SK-N-SH (cell line): ENCODE results near the gene ZCCHC14. TPM values are rescaled to one million over a fixed set of nuclear protein-coding genes. Genes with fewer than 3 reads are reported as not detected.

Source experiments
- CTCF ChIA-PET: fragments of 300-600, 350-600 bp; formaldehyde crosslinking; extraction: SDS; loops from one replicate; lab custom pipeline; 2021; lab: Yijun Ruan, JAX
- POLR2A ChIA-PET: fragments of 350-600 bp; sonication (Branson Sonifier 250); formaldehyde crosslinking; extraction: SDS; loops from one replicate; lab custom pipeline; 2020; ENCODE audit warnings: antibody characterized with exemption, inconsistent platforms; lab: Yijun Ruan, JAX
- DNase-seq: peaks from one replicate; pipeline ENCODE4 v3.0.0; 2012
- H2AFZ ChIP-seq: fragments of 200-600 bp; sonication (generic); 2 replicates; pipeline ENCODE4 v1.8.1; 2016; ENCODE audit warnings: antibody characterized with exemption, mild to moderate bottlenecking, low read depth
- H3F3A ChIP-seq: fragments of 200-600 bp; sonication (generic); replicated peaks from 2 replicates; pipeline ENCODE3; 2016; ENCODE audit warnings: antibody characterized with exemption, mild to moderate bottlenecking; ENCODE audit not compliant: insufficient read depth
- H3K27ac ChIP-seq, 2 experiments: fragments of 200-500 bp in 1 of 2; fragments of 200-600 bp in 1 of 2; sonication (Bioruptor generic) in 1 of 2; sonication (generic), shearing (Covaris generic) in 1 of 2; 2 replicates each; pipeline versions ENCODE4 v1.5.1 to v1.6.1; 2014 to 2016; ENCODE audit warnings: low read depth in 2 of 2, inconsistent platforms in 1 of 2, low read length in 1 of 2, mild to moderate bottlenecking in 1 of 2, mixed read lengths in 1 of 2
- H3K27me3 ChIP-seq: fragments of 200-600 bp; sonication (generic), shearing (Covaris generic); 2 replicates; pipeline ENCODE4 v1.6.1; 2016; ENCODE audit warnings: mixed run types; ENCODE audit not compliant: insufficient read depth
- H3K36me3 ChIP-seq, 2 experiments: fragments of 200-500 bp in 1 of 2; fragments of 200-600 bp in 1 of 2; sonication (Bioruptor generic) in 1 of 2; sonication (generic) in 1 of 2; replicated peaks in 1 of 2; 2 replicates each; pipeline versions ENCODE3 to v1.5.1; 2014 to 2016; ENCODE audit warnings: low read length in 1 of 2, mild to moderate bottlenecking in 1 of 2; ENCODE audit not compliant: insufficient read depth in 2 of 2, control insufficient read depth in 1 of 2
- H3K4me1 ChIP-seq, 2 experiments: fragments of 200-500 bp in 1 of 2; fragments of 200-600 bp in 1 of 2; sonication (Bioruptor generic) in 1 of 2; sonication (generic), shearing (Covaris generic) in 1 of 2; 2 replicates each; pipeline versions ENCODE4 v1.5.1 to v1.6.1; 2014 to 2016; ENCODE audit warnings: low read depth in 1 of 2, low read length in 1 of 2, mixed run types in 1 of 2; ENCODE audit not compliant: insufficient read depth in 2 of 2, control insufficient read depth in 1 of 2
- H3K4me2 ChIP-seq: fragments of 200-600 bp; sonication (generic), shearing (Covaris generic); 2 replicates; pipeline ENCODE4 v1.6.1; 2017; ENCODE audit warnings: mixed run types
- H3K4me3 ChIP-seq, 2 experiments: fragments of 200-500 bp in 1 of 2; fragments of 200-600 bp in 1 of 2; sonication (Bioruptor generic) in 1 of 2; sonication (generic), shearing (Covaris generic) in 1 of 2; 2 replicates each; pipeline versions ENCODE4 v1.5.1 to v1.8.1; 2014 to 2016; ENCODE audit warnings: low read depth in 2 of 2, inconsistent platforms in 1 of 2, low read length in 1 of 2, mild to moderate bottlenecking in 1 of 2, mixed read lengths in 1 of 2, moderate library complexity in 1 of 2
- H3K79me2 ChIP-seq: fragments of 200-600 bp; sonication (generic); 2 replicates; pipeline ENCODE4 v1.8.1; 2017; ENCODE audit warnings: mild to moderate bottlenecking; ENCODE audit not compliant: insufficient read depth
- H3K9ac ChIP-seq: fragments of 200-600 bp; sonication (generic); 2 replicates; pipeline ENCODE4 v1.6.1; 2017; ENCODE audit warnings: mixed run types
- H3K9me2 ChIP-seq: fragments of 200-600 bp; sonication (generic); 2 replicates; pipeline ENCODE4 v1.6.1; 2017; ENCODE audit warnings: mixed run types
- H3K9me3 ChIP-seq: fragments of 200-600 bp; sonication (generic); 2 replicates; pipeline ENCODE4 v1.6.1; 2017; ENCODE audit warnings: mixed run types, mild to moderate bottlenecking, moderate library complexity
- H4K20me1 ChIP-seq: fragments of 200-600 bp; sonication (generic); 2 replicates; pipeline ENCODE4 v1.6.1; 2017; ENCODE audit warnings: mild to moderate bottlenecking, mixed run types; ENCODE audit not compliant: insufficient read depth
- ELF1 ChIP-seq: IDR thresholded peaks from 2 replicates; pipeline ENCODE4 v1.4.0; 2012
- FOXM1 ChIP-seq: IDR thresholded peaks from 2 replicates; pipeline ENCODE4 v1.4.0; 2012; ENCODE audit warnings: low read depth, mild to moderate bottlenecking
- MEF2A ChIP-seq: IDR thresholded peaks from 2 replicates; pipeline ENCODE4 v1.4.0; 2012; ENCODE audit warnings: low read depth, borderline replicate concordance
- RAD21 ChIP-seq: IDR thresholded peaks from 2 replicates; pipeline ENCODE4 v1.6.1; 2012; ENCODE audit warnings: mild to moderate bottlenecking, low read length
- RCOR1 ChIP-seq: fragments of 150-350 bp; IDR thresholded peaks from 2 replicates; pipeline ENCODE4 v1.6.1; 2017; ENCODE audit warnings: antibody characterized with exemption, low read length
- RFX5 ChIP-seq: IDR thresholded peaks from 2 replicates; pipeline ENCODE4 v1.6.1; 2012; ENCODE audit warnings: mild to moderate bottlenecking, improper control_type of control experiment, low read length
- RXRA ChIP-seq: IDR thresholded peaks from 2 replicates; pipeline ENCODE4 v1.4.0; 2012; ENCODE audit warnings: low read depth, mild to moderate bottlenecking, borderline replicate concordance
- SMC3 ChIP-seq: IDR thresholded peaks from 2 replicates; pipeline ENCODE4 v1.6.1; 2012; ENCODE audit warnings: low read depth, low read length, improper control_type of control experiment
- USF1 ChIP-seq: IDR thresholded peaks from 2 replicates; pipeline ENCODE4 v1.4.0; 2012; ENCODE audit warnings: low read depth, borderline replicate concordance
- USF2 ChIP-seq: fragments of 150-350 bp; IDR thresholded peaks from 2 replicates; pipeline ENCODE4 v1.6.1; 2017; ENCODE audit warnings: antibody characterized with exemption, low read length, low read depth, borderline replicate concordance
- YY1 ChIP-seq: IDR thresholded peaks from 2 replicates; pipeline ENCODE4 v1.4.0; 2012; ENCODE audit warnings: low read depth, mild to moderate bottlenecking
- ZBTB33 ChIP-seq: IDR thresholded peaks from 2 replicates; pipeline ENCODE4 v1.4.0; 2012; ENCODE audit warnings: low read depth, borderline replicate concordance
- WGBS: methylation state at CpG from one replicate; pipeline ENCODE4 v1.1.6; 2017; ENCODE audit warnings: low lambda C conversion rate; 5-methylcytosine and 5-hydroxymethylcytosine counted together
- polyA plus RNA-seq, 3 experiments: library from polyadenylated mRNA; depleted of rRNA; stranded (reverse); fragments of >200 nt; gene quantifications; 2 replicates each; pipeline ENCODE4 v1.2.3, GENCODE V29; 2012
- TF ChIP-seq, protein P1 (sequence below): IDR thresholded peaks from 2 replicates; pipeline ENCODE4 v1.4.0; 2012; ENCODE audit warnings: low read depth
- TF ChIP-seq, protein P2 (sequence below): fragments of 200-600 bp; sonication (generic); IDR thresholded peaks from 2 replicates; pipeline ENCODE4 v1.6.1; 2017; ENCODE audit warnings: antibody characterized with exemption, mild to moderate bottlenecking, moderate library complexity

Gene ZCCHC14
- polyA plus RNA-seq, 1 of the 3 experiments (the other 2 are of a cell fraction) = 5.7 TPM

DNA sequence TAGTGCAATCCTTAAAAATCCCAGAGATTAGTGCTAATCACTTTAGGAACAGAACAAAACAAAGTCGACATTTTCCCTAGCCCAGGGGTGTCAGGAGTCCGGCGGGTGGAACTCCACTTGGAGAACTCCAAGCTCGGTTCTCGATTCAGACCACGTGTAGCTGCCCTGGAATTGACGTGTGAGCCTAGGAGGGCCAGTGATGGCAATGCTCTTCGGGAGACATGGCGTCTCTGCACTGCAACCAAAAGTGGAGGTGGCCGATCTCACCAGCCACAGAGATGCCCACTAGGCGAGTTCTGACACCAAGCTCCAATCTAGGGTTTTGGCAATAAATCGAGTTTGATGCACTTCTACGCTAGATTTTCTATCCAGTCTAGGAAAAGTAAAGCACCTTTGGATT, 83.0 kb downstream of the ZCCHC14 start (continued):
- no peak for TF ChIP-seq USF2
- TF ChIP-seq YY1 = no peak
- no peak for TF ChIP-seq RXRA
- TF ChIP-seq ZBTB33 = no peak
- TF ChIP-seq RCOR1 = no peak
- TF ChIP-seq RFX5 = no peak
- no peak for TF ChIP-seq USF1
- TF ChIP-seq FOXM1 = no peak
- TF ChIP-seq, protein P1, sequence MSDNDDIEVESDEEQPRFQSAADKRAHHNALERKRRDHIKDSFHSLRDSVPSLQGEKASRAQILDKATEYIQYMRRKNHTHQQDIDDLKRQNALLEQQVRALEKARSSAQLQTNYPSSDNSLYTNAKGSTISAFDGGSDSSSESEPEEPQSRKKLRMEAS = no peak
- TF ChIP-seq MEF2A = no peak
- TF ChIP-seq, all 33 proteins: peak for 0

DNA sequence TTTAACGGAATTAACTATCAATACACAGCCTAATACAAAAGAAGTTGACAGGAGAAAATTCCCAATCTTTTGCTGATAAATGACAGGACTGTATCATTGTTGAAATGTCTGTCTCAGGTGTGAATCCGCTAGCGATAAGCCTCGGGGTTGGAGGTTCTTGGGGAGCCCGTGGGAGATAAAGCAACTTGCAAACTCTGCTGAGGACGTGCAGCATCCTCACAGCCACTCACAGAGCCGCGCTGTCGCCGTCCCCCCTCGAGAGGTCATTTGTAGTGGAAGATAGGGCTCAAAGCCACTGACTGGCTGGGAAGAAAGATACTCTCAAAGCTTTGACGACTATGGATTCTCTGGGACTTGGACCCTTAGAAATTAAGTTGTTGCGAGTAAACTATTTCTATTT, 83.7 kb downstream of the ZCCHC14 start:
- H3K9me3 ChIP-seq = no peaks in the 10 kb centered on the region
- H3K27ac ChIP-seq = no peak overlapping the region
- no peaks in the 10 kb centered on the region for H3K27me3 ChIP-seq
- no peaks in the 10 kb centered on the region for H4K20me1 ChIP-seq
- no peak for TF ChIP-seq FOXM1
- no peak for TF ChIP-seq SMC3
- TF ChIP-seq, protein P2, sequence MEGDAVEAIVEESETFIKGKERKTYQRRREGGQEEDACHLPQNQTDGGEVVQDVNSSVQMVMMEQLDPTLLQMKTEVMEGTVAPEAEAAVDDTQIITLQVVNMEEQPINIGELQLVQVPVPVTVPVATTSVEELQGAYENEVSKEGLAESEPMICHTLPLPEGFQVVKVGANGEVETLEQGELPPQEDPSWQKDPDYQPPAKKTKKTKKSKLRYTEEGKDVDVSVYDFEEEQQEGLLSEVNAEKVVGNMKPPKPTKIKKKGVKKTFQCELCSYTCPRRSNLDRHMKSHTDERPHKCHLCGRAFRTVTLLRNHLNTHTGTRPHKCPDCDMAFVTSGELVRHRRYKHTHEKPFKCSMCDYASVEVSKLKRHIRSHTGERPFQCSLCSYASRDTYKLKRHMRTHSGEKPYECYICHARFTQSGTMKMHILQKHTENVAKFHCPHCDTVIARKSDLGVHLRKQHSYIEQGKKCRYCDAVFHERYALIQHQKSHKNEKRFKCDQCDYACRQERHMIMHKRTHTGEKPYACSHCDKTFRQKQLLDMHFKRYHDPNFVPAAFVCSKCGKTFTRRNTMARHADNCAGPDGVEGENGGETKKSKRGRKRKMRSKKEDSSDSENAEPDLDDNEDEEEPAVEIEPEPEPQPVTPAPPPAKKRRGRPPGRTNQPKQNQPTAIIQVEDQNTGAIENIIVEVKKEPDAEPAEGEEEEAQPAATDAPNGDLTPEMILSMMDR = no peak
- TF ChIP-seq ELF1 = no peak
- TF ChIP-seq RAD21 = no peak
- TF ChIP-seq, all 33 proteins: peak for 0
- Histone ChIP-seq H3K9ac (no peak overlapping the region), H3K4me3 (no peak overlapping the region), H2AFZ (no peak overlapping the region), H3K9me2 (no peaks in the 10 kb centered on the region), H3K36me3 (peaks cover 44 to 88% of the 10 kb centered on the region in 2 experiments), H3K4me2 (no peak overlapping the region), H3K4me1 (no peaks in the 10 kb centered on the region), H3K79me2 (no peaks in the 10 kb centered on the region), H3F3A (no peaks in the 10 kb centered on the region)
- POLR2A ChIA-PET = no interaction called here
- DNase-seq = no peak
- WGBS = 94% methylated on average over 13 of the region's 13 CpGs
- CTCF ChIA-PET = interaction anchor here (2.0 kb wide), 1 partner anchor 15 kb away, joined by 7 read pairs; no protein-coding TSS in a partner anchor
